ENCODE data around the gene NAALAD2. TPM values are rescaled to one million over a fixed set of nuclear protein-coding genes. Genes with fewer than 3 reads are reported as not detected.

Gene NAALAD2
- total RNA-seq, 1 experiment from 2014 or later: 0.29 TPM

DNA sequence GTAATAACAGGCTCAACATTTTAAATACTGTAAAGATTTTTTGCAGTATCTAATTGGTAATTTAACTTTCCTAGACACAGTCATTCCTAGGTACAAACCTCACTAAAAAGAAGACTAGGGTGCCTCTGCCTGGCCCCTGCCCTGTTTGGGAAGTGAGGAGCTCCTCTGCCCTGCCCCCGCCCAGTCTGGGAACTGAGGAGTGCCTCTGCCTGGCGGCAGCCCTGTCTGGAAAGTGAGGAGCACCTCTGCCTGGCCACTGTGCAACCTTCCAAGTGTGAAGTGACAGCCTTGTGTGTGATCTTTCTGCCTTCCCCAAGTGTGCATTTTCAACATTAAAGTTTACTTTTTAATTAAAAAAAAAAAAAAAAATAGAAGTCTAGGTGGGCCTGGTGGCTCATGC, 84.1 kb downstream of the NAALAD2 start:
- Histone ChIP-seq H3K36me3 (ENCODE audit: low read depth, low read length) (peaks cover 40% of the 10 kb centered on the region), H3K9me2 (replicated peaks; ENCODE audit: low read length) (no peaks in the 10 kb centered on the region), H3F3A (ENCODE audit: low read length, unreplicated experiment) (no peaks in the 10 kb centered on the region), H3K27me3 (ENCODE audit: low read length) (no peaks in the 10 kb centered on the region), H3K4me2 (ENCODE audit: low read length) (no peak overlapping the region), H4K20me1 (ENCODE audit: low read length) (peaks cover 50% of the 10 kb centered on the region), H3K4me3 (ENCODE audit: low read length) (no peak overlapping the region), H3K9me3 (ENCODE audit: low read length) (no peaks in the 10 kb centered on the region), H3K27ac (ENCODE audit: low read length) (no peak overlapping the region), H3K79me2 (ENCODE audit: low read length) (peaks cover 98% of the 10 kb centered on the region), H2AFZ (ENCODE audit: low read length) (no peak overlapping the region), H3K9ac (ENCODE audit: low read length) (no peak overlapping the region), H3K4me1 (ENCODE audit: insufficient read depth, low read length) (peaks cover 7% of the 10 kb centered on the region)
- TF ChIP-seq EZH2phosphoT487 (IDR thresholded peaks at IDR 0.05; ENCODE audit: borderline replicate concordance, low read length) (no peak), EZH2 (IDR thresholded peaks at IDR 0.05; ENCODE audit: low read length, unreplicated experiment) (no peak)
- TF ChIP-seq, protein P1, sequence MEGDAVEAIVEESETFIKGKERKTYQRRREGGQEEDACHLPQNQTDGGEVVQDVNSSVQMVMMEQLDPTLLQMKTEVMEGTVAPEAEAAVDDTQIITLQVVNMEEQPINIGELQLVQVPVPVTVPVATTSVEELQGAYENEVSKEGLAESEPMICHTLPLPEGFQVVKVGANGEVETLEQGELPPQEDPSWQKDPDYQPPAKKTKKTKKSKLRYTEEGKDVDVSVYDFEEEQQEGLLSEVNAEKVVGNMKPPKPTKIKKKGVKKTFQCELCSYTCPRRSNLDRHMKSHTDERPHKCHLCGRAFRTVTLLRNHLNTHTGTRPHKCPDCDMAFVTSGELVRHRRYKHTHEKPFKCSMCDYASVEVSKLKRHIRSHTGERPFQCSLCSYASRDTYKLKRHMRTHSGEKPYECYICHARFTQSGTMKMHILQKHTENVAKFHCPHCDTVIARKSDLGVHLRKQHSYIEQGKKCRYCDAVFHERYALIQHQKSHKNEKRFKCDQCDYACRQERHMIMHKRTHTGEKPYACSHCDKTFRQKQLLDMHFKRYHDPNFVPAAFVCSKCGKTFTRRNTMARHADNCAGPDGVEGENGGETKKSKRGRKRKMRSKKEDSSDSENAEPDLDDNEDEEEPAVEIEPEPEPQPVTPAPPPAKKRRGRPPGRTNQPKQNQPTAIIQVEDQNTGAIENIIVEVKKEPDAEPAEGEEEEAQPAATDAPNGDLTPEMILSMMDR (conservative IDR thresholded peaks at IDR 0.05; ENCODE audit: low read depth, low read length): no peak
- DNase-seq: no peak
- BruUV-seq (replicated peaks): no TSS peak
- CTCF ChIA-PET: no interaction called here
- intact Hi-C loops (cut with micrococcal nuclease): no loop called here
- POLR2A ChIA-PET (ENCODE audit: unreplicated experiment): no interaction called here
- ATAC-seq: no peak

DNA sequence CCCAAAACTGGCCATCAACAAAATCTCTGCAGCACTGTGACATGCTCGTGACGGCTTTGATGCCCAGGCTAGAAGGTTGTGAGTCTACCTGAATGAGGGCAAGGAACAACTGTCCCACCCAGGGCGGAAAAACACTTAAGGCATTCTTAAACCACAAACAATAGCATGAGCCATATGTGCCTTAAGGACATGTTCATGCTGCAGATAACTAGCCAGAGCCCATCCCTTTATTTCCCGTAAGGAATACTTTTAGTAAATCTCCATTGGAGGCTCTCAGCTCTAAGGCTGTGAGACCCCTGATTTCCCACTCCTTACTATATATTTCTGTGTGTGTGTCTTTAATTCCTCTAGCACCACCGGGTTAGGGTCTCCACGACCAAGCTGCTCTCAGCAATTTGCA, 85.0 kb downstream of the NAALAD2 start:
- Histone ChIP-seq H3K79me2 (ENCODE audit: low read length) (peaks cover 93% of the 10 kb centered on the region), H3K36me3 (ENCODE audit: low read depth, low read length) (peaks cover 32% of the 10 kb centered on the region), H3F3A (ENCODE audit: low read length, unreplicated experiment) (no peaks in the 10 kb centered on the region), H3K27me3 (ENCODE audit: low read length) (no peaks in the 10 kb centered on the region), H4K20me1 (ENCODE audit: low read length) (peaks cover 49% of the 10 kb centered on the region), H3K4me2 (ENCODE audit: low read length) (peak overlapping the region; percentile 98; the same call in 1 of the 2 replicates), H2AFZ (ENCODE audit: low read length) (no peak overlapping the region), H3K27ac (ENCODE audit: low read length) (no peak overlapping the region), H3K9me3 (ENCODE audit: low read length) (no peaks in the 10 kb centered on the region), H3K9me2 (replicated peaks; ENCODE audit: low read length) (no peaks in the 10 kb centered on the region), H3K4me1 (ENCODE audit: insufficient read depth, low read length) (peaks cover 15% of the 10 kb centered on the region), H3K4me3 (ENCODE audit: low read length) (peak overlapping the region; percentile 95; the same call in 1 of the 2 replicates), H3K9ac (ENCODE audit: low read length) (no peak overlapping the region)
- ChIA-PET POLR2A (ENCODE audit: unreplicated experiment) (no interaction called here), CTCF (no interaction called here)
- BruUV-seq (replicated peaks): no TSS peak
- TF ChIP-seq EZH2 (IDR thresholded peaks at IDR 0.05; ENCODE audit: low read length, unreplicated experiment) (no peak), EZH2phosphoT487 (IDR thresholded peaks at IDR 0.05; ENCODE audit: borderline replicate concordance, low read length) (no peak)
- TF ChIP-seq, protein P1 (conservative IDR thresholded peaks at IDR 0.05; ENCODE audit: low read depth, low read length): no peak
- intact Hi-C loops (cut with micrococcal nuclease): no loop called here
- ATAC-seq (no peak), DNase-seq (no peak)

DNA sequence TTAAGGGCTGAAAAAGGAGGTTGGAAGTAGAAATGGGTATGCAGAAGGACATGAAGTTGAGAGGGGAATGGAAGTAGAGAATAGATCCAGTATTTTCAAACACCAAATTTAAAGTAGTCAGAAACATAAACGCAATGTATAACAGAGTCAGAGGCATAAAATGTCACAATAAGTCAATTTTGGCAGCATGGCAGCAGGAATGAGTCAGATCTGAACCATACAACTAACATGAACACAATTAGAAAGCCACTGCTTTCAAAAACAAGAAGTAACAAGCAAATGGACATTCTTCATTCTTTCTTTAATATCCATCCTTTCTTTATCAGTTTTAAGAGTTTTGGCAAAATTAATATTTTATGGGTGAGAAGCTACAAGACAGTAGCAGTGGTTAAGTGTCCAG, 85.9 kb downstream of the NAALAD2 start:
- ATAC-seq: peak; percentile 32
- peaks cover 49% of the 10 kb centered on the region for H4K20me1 ChIP-seq (ENCODE audit: low read length)

More for the DNA sequence above, 85.9 kb downstream of the NAALAD2 start:
- peaks cover 23% of the 10 kb centered on the region for H3K36me3 ChIP-seq (ENCODE audit: low read depth, low read length)
- H3K27me3 ChIP-seq (ENCODE audit: low read length): no peaks in the 10 kb centered on the region
- TF ChIP-seq EZH2 (IDR thresholded peaks at IDR 0.05; ENCODE audit: low read length, unreplicated experiment) (no peak), EZH2phosphoT487 (IDR thresholded peaks at IDR 0.05; ENCODE audit: borderline replicate concordance, low read length) (no peak)
- TF ChIP-seq, protein P1 (conservative IDR thresholded peaks at IDR 0.05; ENCODE audit: low read depth, low read length): no peak
- H2AFZ ChIP-seq (ENCODE audit: low read length): no peak overlapping the region
- H3F3A ChIP-seq (ENCODE audit: low read length, unreplicated experiment): no peaks in the 10 kb centered on the region
- H3K27ac ChIP-seq (ENCODE audit: low read length): 0 out of 2 replicates have a peak overlapping the region, but pooled peaks have one; percentile 2
- ChIA-PET POLR2A (ENCODE audit: unreplicated experiment) (no interaction called here), CTCF (no interaction called here)
- H3K4me2 ChIP-seq (ENCODE audit: low read length): peak overlapping the region; percentile 98
- H3K79me2 ChIP-seq (ENCODE audit: low read length): peaks cover 84% of the 10 kb centered on the region
- peaks cover 15% of the 10 kb centered on the region for H3K4me1 ChIP-seq (ENCODE audit: insufficient read depth, low read length)
- no TSS peak for BruUV-seq (replicated peaks)
- H3K9ac ChIP-seq (ENCODE audit: low read length): peak overlapping the region; percentile 86; the same call in 1 of the 2 replicates
- intact Hi-C loops (cut with micrococcal nuclease): no loop called here
- DNase-seq: peak; percentile 76
- peak overlapping the region; percentile 95 for H3K4me3 ChIP-seq (ENCODE audit: low read length)
- no peaks in the 10 kb centered on the region for H3K9me2 ChIP-seq (replicated peaks; ENCODE audit: low read length)
- H3K9me3 ChIP-seq (ENCODE audit: low read length): no peaks in the 10 kb centered on the region

Measured in PC-3 (cell line).